Measurements from ENCODE around the gene GANAB.
"Not testable (repeated sequence)": the region's sequence is repeated elsewhere in the genome, so short reads cannot be mapped to it uniquely, and the experiment has no call there.

GANAB gene

DNA sequence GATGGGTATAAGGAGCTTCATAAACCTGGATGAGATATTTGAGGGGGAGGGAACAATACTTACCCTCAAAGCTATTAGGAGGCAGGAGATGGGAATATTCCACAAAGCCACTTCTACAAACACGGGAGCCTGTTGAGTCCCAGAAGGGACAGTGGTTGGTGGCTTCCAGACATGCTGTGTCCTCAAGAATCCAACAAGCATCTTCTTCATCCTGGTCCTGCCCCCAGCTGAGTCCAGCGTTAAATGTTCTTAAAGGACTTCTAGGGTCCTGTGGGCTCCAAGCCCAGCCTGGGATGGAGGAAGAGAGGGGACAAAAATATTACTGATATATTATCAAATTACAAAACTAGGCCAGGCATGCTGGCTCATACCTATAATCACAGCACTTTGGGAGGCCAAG lies 21.0 kb upstream of the GANAB start:
- DNase-seq (ENCODE audit: low read depth in 2 of 2): no peak

DNA sequence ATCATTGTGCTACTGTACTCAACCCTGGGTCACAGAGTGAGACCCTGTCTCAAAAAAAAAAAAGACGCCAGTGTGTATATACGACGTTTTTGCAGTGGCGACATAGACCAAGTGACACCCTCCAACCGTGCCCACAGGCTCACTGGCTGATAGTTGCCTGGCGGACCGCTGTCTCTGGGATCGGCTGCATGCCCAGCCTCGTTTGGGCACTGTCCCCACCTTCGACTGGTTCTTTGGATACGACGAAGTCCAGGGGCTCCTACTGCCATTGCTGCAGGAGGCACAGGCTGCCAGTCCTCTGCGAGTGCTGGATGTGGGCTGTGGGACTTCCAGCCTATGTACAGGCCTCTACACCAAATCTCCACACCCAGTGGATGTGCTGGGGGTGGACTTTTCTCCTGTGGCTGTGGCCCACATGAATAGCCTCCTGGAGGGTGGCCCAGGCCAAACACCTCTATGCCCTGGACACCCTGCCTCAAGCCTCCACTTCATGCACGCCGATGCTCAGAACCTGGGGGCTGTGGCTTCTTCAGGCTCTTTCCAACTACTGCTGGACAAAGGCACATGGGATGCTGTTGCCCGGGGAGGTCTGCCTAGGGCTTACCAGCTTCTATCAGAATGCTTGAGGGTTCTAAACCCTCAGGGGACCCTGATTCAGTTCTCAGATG lies 20.0 kb upstream of the GANAB start:
- DNase-seq (ENCODE audit: low read depth in 2 of 2): no peak

GRCh38 chr11:62665599-62666258 lies 19.3 kb upstream of the GANAB start:
- peak in 1 of 2 donors; percentile 42 for DNase-seq (ENCODE audit: low read depth in 2 of 2)

GRCh38 chr11:62665075-62665598 lies 18.7 kb upstream of the GANAB start, which contains the start of the genes C11orf98 and CSKMT:
TSS of gene C11orf98 (minus strand) at chr11:62665210. CDS start at chr11:62665169, 41 bp downstream.
TSS of gene CSKMT (plus strand) at chr11:62665312. CDS start at chr11:62665880, 568 bp downstream.
- peak; percentile 94 to 95 for DNase-seq (ENCODE audit: low read depth in 2 of 2)

DNA sequence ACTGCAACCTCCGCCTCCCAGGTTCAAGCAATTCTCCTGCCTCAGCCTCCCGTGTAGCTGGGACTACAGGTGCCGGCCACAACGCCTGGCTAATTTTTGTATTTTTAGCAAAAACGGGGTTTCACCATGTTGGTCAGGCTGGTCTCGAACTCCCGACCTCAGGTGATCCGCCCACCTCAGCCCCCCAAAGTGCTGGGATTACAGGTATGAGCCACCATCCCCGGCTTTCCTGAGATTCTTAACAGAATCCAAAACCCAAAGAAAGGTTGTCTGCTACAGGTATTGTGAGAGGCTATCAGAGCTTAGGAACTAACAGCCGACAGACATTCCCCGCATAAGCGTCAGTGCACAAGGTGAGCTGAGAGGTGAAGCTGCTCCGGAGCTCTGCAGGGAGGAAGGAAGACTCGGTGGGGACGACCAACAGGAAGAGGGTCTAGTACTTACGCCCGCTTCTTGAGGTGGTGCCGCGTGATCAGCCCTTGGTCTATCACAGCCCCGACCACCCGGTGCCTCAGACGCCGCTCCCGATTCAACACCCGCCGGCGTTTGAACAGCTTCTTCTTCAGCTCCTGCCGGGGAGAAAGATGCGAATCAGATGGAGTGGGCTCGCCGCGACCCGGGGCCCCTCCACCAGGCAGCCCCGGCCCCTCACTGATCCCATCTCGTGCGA lies 18.1 kb upstream of the GANAB start:
- DNase-seq (ENCODE audit: low read depth in 2 of 2): no peak

GRCh38 chr11:62656796-62657429 lies 10.5 kb upstream of the GANAB start:
- no peak for DNase-seq (ENCODE audit: low read depth in 2 of 2)

DNA sequence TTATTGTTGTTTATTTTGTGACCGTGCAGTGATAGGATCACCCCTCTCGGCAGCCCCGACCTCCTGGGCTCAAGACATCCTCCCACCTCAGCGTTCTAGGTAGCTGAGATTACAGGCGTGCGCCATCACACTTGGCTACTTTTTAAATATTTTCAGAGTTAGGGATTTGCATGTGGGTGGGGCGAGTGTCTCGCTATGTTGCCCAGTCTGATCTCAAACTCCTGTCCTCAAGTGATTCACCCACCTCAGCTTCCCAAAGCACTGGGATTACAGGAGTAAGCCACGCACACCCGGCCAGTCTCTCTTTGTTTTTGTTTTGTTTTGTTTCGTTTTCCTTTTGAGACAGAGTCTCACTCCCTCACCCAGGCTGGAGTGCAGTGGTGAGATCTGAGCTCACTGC lies 7.9 kb upstream of the GANAB start:
- DNase-seq (ENCODE audit: low read depth in 2 of 2): no peak

GRCh38 chr11:62652161-62653006 lies 6.0 kb upstream of the GANAB start:
- no peak for DNase-seq (ENCODE audit: low read depth in 2 of 2)

GRCh38 chr11:62650283-62650682 lies 3.9 kb upstream of the GANAB start:
- not testable (repeated sequence) for DNase-seq (ENCODE audit: low read depth in 2 of 2)

DNA sequence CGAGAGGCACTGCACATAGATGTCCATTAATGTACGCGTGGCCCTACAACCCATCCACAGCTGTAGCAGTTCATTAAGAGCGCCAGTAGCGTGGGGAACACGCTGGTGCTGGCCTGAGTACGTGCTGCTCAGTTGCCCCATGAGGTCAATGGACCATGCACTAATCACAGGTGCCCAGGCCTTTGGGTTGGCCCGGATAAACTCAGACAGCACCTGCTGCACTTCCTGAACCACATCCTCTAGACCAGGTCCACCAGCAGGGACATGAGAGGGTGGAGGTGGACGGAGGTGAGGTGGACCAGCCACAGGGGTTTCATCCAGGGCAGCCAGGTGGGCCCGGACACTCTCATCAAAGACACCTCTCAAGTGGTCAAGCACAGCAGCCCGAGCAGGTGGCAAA lies 3.1 kb upstream of the GANAB start:
- DNase-seq (ENCODE audit: low read depth in 2 of 2): no peak

DNA sequence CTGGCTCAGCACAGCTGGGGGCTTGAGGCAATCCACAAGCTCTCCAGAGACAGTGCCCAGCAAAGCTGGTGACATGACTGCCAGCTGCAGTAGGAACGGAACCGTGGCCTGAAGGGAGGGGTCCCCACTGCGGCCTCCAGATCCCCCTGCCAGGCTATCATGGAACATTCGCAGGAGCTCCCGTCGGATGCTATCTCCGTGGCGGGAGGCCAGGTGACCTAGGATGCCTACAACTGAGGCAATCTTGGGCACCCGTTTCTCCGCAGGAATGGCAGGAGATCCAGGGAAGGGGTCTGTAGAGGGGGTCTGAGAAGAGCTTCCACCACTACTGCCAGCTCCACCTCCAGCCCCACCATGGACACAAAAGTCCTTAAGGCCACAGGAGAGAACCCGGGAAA lies 2.6 kb upstream of the GANAB start:
- no peak for DNase-seq (ENCODE audit: low read depth in 2 of 2)

GRCh38 chr11:62648185-62648966 lies 2.0 kb upstream of the GANAB start:
- DNase-seq (ENCODE audit: low read depth in 2 of 2): no peak

DNA sequence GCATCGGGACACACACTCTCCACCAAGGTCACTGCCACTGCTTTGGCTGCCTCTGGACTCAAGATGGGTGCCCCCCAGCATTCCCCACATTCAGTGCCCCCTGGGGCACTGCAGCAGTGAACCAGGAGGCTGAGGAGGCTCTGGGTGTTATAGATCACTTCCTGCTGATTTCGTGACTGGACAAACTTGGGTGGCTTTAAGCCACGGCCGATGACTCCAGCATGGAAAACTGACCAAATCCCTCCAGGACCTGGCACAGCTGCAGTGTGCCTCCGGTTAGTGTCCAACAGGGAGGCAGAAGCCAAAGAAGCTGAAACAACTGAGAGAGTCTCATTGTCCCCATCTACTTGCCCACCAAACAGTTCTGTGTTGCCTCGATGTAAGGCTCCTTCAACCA lies 1.2 kb upstream of the GANAB start:
- no peak for DNase-seq (ENCODE audit: low read depth in 2 of 2)

DNA sequence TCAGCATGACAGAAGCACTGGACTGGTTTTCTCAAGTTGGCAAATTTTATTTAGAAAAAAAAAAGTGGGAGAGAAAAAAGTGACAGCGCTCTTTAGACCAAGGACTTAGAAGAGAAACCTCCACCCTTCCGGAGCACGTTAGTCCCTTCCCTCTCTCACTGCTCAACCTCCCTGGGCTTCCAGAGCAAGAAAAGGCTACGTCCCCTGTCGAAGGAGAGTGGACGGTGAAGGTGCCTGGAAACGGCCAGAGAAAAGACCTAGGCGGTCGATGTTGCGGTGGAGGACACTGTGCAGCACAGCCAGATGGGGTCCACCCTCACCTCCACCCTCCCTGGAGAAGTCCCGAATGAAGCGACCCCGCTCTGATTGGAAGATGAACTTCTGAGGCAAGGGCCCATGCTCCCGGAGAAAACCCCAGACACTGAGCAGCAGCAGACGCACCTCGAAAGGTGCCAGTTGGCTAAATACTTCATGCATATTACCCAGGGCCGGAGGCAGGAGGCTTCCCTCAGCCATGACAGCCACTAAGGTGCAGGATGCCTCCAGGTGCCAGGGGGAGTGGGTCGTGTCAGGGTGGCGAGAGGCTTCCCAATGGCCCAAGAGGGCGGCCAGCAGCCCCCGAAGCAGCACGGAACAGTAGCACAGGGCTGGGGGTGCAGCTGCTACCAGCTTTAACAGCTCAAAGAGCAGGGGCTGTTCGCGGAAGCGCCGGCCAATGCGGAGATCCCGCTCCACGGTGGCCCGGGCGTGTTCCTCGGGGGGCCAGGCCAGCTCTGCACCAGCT lies 604 bp upstream of the GANAB start:
- DNase-seq (ENCODE audit: low read depth in 2 of 2): no peak

- DNase-seq (ENCODE audit: low read depth in 2 of 2): no peak
Observed at GRCh38 chr11:62645671-62645945, 805 bp downstream of the GANAB start.

DNA sequence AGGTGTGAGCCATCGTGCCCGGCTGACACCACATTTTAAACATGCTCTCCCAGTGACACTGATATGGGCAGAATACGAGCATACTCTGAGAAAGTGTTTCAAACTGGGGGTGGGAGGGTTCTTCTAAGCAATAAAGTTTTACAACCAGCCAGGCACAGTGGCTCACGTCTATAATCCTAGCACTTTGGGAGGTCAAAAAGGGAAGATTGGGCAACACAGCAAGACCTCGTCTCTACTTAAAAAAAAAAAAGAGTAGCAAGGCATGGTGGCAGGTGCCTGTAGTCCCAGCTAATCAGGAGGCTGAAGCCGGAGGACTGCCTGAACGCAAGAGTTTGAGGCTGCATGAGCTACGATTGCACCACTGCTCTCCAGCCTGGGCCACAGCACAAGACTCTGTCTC lies 2.2 kb downstream of the GANAB start:
- DNase-seq (ENCODE audit: low read depth in 2 of 2): no peak

- no peak for DNase-seq (ENCODE audit: low read depth in 2 of 2)
Observed at GRCh38 chr11:62632492-62632891, 13.9 kb downstream of the GANAB start.

DNA sequence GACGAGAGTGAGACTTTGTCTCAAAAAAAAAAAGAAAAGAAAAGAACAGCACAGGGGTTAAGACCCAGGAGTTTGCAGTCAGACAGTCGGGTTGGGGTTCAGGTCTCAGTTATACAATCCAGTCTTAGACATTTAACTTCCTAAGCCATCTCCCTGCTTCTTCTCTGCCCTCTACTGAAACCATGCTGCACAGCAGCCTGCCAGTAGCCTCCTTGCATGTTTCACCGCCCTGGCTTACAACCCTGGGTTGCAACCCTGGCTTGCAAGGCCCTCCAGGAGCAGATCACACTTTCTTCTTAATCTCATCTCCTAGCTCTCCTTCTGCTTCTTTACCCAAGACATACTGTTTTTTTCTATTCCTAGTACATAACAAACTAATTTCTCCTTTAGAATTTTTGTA lies 18.7 kb downstream of the GANAB start:
- DNase-seq (ENCODE audit: low read depth in 2 of 2): no peak

DNA sequence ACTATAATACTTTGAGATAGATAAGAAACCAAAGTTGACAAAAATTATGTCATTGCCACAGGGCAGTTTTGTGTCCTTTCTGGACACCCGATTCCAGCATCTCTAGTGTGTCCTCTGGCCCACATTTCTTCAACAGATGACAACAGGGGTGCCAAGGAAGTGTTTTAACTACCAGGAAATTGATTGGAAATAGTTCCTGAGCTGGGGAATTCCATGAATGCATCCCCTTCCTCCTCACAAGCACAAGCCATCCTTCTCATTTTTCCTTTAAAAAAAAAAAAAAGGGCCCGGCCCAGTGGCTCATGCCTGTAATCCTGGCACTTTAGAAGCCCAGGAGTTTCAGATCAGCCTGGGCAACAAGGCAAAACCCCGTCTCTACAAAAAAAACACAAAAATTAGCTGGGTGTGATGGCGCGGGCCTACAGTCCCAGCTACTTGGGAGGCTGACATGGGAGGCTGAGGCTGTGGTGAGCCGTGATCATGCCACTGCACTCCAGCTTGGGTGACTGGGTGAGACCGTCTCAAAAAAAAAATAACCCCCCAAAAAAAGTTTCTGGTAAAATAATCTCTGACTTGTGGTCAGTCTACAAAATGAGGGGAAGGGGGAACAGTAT lies 23.8 kb downstream of the GANAB start:
- DNase-seq (ENCODE audit: low read depth in 2 of 2): no peak

All from stimulated activated CD4-positive, alpha-beta T cell treated with anti-CD3 and anti-CD28 coated beads, Interleukin-15, amount 100 ng/mL, for 48 hours (primary cell).